Loucy (cell line): Measurements from ENCODE around the gene ERBB3.
"Not testable (repeated sequence)": the region's sequence is repeated elsewhere in the genome, so short reads cannot be mapped to it uniquely, and the experiment has no call there.

ENCODE experiments used
- H2AFZ ChIP-seq: fragments of 200-600 bp; sonication (generic); 2 replicates; pipeline ENCODE4 v1.6.0; 2016; ENCODE audit warnings: antibody characterized with exemption, mild to moderate bottlenecking, low read length, moderate library complexity
- H3F3A ChIP-seq: fragments of 200-600 bp; 2 replicates; pipeline ENCODE4 v1.6.0; 2016; ENCODE audit warnings: antibody characterized with exemption, low read depth, mild to moderate bottlenecking
- H3K27me3 ChIP-seq: fragments of 200-600 bp; sonication (generic); 2 replicates; pipeline ENCODE4 v1.6.1; 2014; ENCODE audit warnings: low read length, mild to moderate bottlenecking; ENCODE audit not compliant: insufficient read depth, poor library complexity, severe bottlenecking
- H3K36me3 ChIP-seq: fragments of 200-600 bp; sonication (generic); 2 replicates; pipeline ENCODE4 v1.6.1; 2016; ENCODE audit warnings: low read length; ENCODE audit not compliant: insufficient read depth
- H3K4me1 ChIP-seq: fragments of 200-600 bp; sonication (generic); 2 replicates; pipeline ENCODE4 v1.5.1; 2014; ENCODE audit warnings: low read length, mild to moderate bottlenecking; ENCODE audit not compliant: insufficient read depth, poor library complexity, severe bottlenecking
- H3K4me2 ChIP-seq: fragments of 200-600 bp; sonication (generic); 2 replicates; pipeline ENCODE4 v1.6.0; 2014; ENCODE audit warnings: antibody characterized with exemption, low read length, low read depth, mild to moderate bottlenecking; ENCODE audit not compliant: poor library complexity, severe bottlenecking
- H3K4me3 ChIP-seq: fragments of 200-600 bp; sonication (generic); 2 replicates; pipeline ENCODE4 v1.5.1; 2014; ENCODE audit warnings: low read length, mild to moderate bottlenecking, mixed read lengths; ENCODE audit not compliant: poor library complexity, severe bottlenecking
- H3K79me2 ChIP-seq: fragments of 200-600 bp; sonication (generic); 2 replicates; pipeline ENCODE4 v1.6.1; 2014; ENCODE audit warnings: low read length; ENCODE audit not compliant: insufficient read depth
- H3K9ac ChIP-seq: fragments of 200-600 bp; sonication (generic); 2 replicates; pipeline ENCODE4 v1.6.0; 2014; ENCODE audit warnings: mild to moderate bottlenecking, low read depth, low read length, moderate library complexity; ENCODE audit not compliant: poor library complexity, severe bottlenecking
- H3K9me2 ChIP-seq: fragments of 200-600 bp; sonication (generic); replicated peaks from 2 replicates; pipeline ENCODE4 v1.6.1; 2016; ENCODE audit warnings: low read depth, low read length, mixed read lengths
- H3K9me3 ChIP-seq: fragments of 200-600 bp; sonication (generic); 2 replicates; pipeline ENCODE4 v1.6.1; 2014; ENCODE audit warnings: mild to moderate bottlenecking, antibody characterized with exemption, low read length, low read depth; ENCODE audit not compliant: insufficient read depth
- H4K20me1 ChIP-seq: fragments of 200-600 bp; sonication (generic); 2 replicates; pipeline ENCODE4 v1.6.0; 2014; ENCODE audit warnings: antibody characterized with exemption, low read length, mild to moderate bottlenecking; ENCODE audit not compliant: insufficient read depth, poor library complexity, severe bottlenecking
- CTCF ChIP-seq: fragments of 200-600 bp; sonication (generic); conservative IDR thresholded peaks from 2 replicates; pipeline ENCODE4 v1.5.1; 2014; ENCODE audit warnings: mild to moderate bottlenecking, antibody characterized with exemption, low read length
- EZH2phosphoT487 ChIP-seq: fragments of 200-600 bp; IDR thresholded peaks from 2 replicates; pipeline ENCODE4 v1.6.1; 2018; ENCODE audit warnings: antibody characterized with exemption, mild to moderate bottlenecking, moderate library complexity, borderline replicate concordance

Gene ERBB3

GRCh38 chr12:56042843-56043242, 37.1 kb upstream of the ERBB3 start:
- Histone ChIP-seq H3K27me3 (no peaks in the 10 kb centered on the region), H3K9me3 (no peaks in the 10 kb centered on the region), H3K79me2 (peaks cover 35% of the 10 kb centered on the region), H3K36me3 (peaks cover 26% of the 10 kb centered on the region), H3K4me1 (peaks cover 19% of the 10 kb centered on the region), H3F3A (peaks cover 13% of the 10 kb centered on the region; the same call in 1 of the 2 replicates), H3K9ac (peak overlapping the region; percentile 82), H3K4me2 (peak overlapping the region; percentile 100), H3K4me3 (peak overlapping the region; percentile 80), H2AFZ (no peak overlapping the region), H3K9me2 (no peaks in the 10 kb centered on the region), H4K20me1 (peaks cover 24% of the 10 kb centered on the region)
- TF ChIP-seq EZH2phosphoT487 (no peak), CTCF (no peak)

GRCh38 chr12:56046027-56046780, 33.8 kb upstream of the ERBB3 start:
- H3K36me3 ChIP-seq = peaks cover 26% of the 10 kb centered on the region
- no peaks in the 10 kb centered on the region for H3K27me3 ChIP-seq
- no peaks in the 10 kb centered on the region for H3K9me3 ChIP-seq
- no peak overlapping the region for H3K4me3 ChIP-seq
- H2AFZ ChIP-seq = no peak overlapping the region
- H3F3A ChIP-seq = peaks cover 13% of the 10 kb centered on the region; the same call in 1 of the 2 replicates
- peaks cover 35% of the 10 kb centered on the region for H3K79me2 ChIP-seq
- H3K4me2 ChIP-seq = no peak overlapping the region
- TF ChIP-seq CTCF = no peak
- no peak for TF ChIP-seq EZH2phosphoT487
- peaks cover 24% of the 10 kb centered on the region for H4K20me1 ChIP-seq
- H3K9me2 ChIP-seq = no peaks in the 10 kb centered on the region
- no peak overlapping the region for H3K9ac ChIP-seq
- peaks cover 15% of the 10 kb centered on the region for H3K4me1 ChIP-seq

DNA sequence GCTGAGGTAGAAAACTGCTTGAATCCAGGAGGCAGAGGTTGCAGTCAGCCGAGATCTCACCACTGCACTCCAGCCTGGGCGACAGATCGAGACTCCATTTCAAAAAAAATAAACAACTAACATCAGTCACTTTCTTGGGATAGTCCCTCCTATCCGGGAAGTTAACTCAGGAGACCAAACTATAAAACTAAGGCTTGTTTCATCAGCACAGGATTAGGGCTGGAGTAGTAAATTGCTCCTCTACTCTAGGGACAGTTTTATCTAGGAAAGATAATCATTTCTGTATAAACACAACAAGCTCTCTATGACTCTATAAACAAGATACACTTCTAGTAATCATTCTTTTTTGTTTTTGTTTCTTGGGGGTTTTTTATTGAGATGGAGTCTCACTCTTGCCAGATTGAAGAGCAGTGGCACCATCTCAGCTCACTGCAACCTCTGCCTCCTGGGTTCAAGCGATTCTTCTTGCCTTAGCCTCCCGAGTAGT, 26.5 kb upstream of the ERBB3 start:
- no peak for TF ChIP-seq EZH2phosphoT487
- no peak for TF ChIP-seq CTCF
- no peaks in the 10 kb centered on the region for H3K27me3 ChIP-seq
- H3F3A ChIP-seq = no peaks in the 10 kb centered on the region
- H3K9me3 ChIP-seq = no peaks in the 10 kb centered on the region
- no peaks in the 10 kb centered on the region for H3K79me2 ChIP-seq
- H3K9me2 ChIP-seq = no peaks in the 10 kb centered on the region
- no peak overlapping the region for H2AFZ ChIP-seq
- H3K36me3 ChIP-seq = no peaks in the 10 kb centered on the region
- no peaks in the 10 kb centered on the region for H4K20me1 ChIP-seq
- H3K4me1 ChIP-seq = no peaks in the 10 kb centered on the region
- H3K9ac ChIP-seq = no peak overlapping the region
- H3K4me3 ChIP-seq = no peak overlapping the region
- no peak overlapping the region for H3K4me2 ChIP-seq

DNA sequence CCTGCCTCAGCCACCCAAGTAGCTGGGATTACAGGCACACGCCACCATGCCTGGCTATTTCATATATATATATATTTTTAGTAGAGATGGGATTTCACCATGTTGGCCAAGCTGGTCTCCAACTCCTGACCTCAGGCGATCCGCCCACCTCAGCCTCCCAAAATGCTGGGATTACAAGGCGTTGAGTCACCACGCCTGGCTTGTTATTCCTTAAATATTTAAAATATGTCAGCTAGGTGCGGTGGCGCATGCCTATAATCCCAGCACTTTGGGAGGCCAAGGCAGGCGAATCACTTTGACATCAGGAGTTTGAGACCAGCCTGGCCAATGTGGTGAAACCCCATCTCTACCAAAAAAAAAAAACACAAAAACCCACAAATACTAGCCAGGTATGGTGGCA, 20.0 kb upstream of the ERBB3 start:
- not testable (repeated sequence) for H3K9ac ChIP-seq, H3K36me3 ChIP-seq, H3K9me3 ChIP-seq, H2AFZ ChIP-seq, H3K4me3 ChIP-seq, H4K20me1 ChIP-seq, H3K4me2 ChIP-seq, H3K27me3 ChIP-seq, H3K79me2 ChIP-seq, H3K9me2 ChIP-seq, H3K4me1 ChIP-seq, H3F3A ChIP-seq
